ENCODE data around the gene UBAC2.
"Not testable (repeated sequence)": the region's sequence is repeated elsewhere in the genome, so short reads cannot be mapped to it uniquely, and the experiment has no call there.

The UBAC2 gene

GRCh38 chr13:99196466-99197116 is 4.1 kb upstream of the UBAC2 start:
- Mint-ChIP-seq H3K27me3 (no peaks in the 10 kb centered on the region), H3K36me3 (peaks cover 8% of the 10 kb centered on the region), H3K4me1 (peaks cover 29% of the 10 kb centered on the region), H3K9me3 (no peaks in the 10 kb centered on the region), H3K27ac (no peak overlapping the region), H3K4me3 (no peak overlapping the region)
- DNase-seq, result no peak
- CTCF ChIA-PET, result interaction anchor here (0.9 to 3.9 kb wide), 11 partner anchors 15 to 73 kb away, joined by 3 to 35 read pairs (median 4); no protein-coding TSS in a partner anchor

GRCh38 chr13:99197117-99197651 is 3.5 kb upstream of the UBAC2 start:
- peaks cover 10% of the 10 kb centered on the region for H3K36me3 Mint-ChIP-seq
- no peak for DNase-seq
- peaks cover 26% of the 10 kb centered on the region for H3K4me1 Mint-ChIP-seq
- no peak overlapping the region for H3K27ac Mint-ChIP-seq
- no peaks in the 10 kb centered on the region for H3K9me3 Mint-ChIP-seq
- H3K27me3 Mint-ChIP-seq, result no peaks in the 10 kb centered on the region
- CTCF ChIA-PET, result interaction anchor here (0.9 to 3.9 kb wide), 11 partner anchors 15 to 72 kb away, joined by 3 to 35 read pairs (median 4); no protein-coding TSS in a partner anchor
- H3K4me3 Mint-ChIP-seq, result no peak overlapping the region

- peaks cover 25% of the 10 kb centered on the region for H3K36me3 Mint-ChIP-seq
- no peaks in the 10 kb centered on the region for H3K9me3 Mint-ChIP-seq
- no peak for DNase-seq
- peaks cover 50% of the 10 kb centered on the region for H3K4me1 Mint-ChIP-seq
- CTCF ChIA-PET, result interaction anchor here (0.7 to 4.2 kb wide), 10 partner anchors 16 to 235 kb away, joined by 3 to 27 read pairs (median 7); no protein-coding TSS in a partner anchor
- H3K27me3 Mint-ChIP-seq, result no peaks in the 10 kb centered on the region
- peak overlapping the region; percentile 87 for H3K27ac Mint-ChIP-seq
- peak overlapping the region; percentile 81 for H3K4me3 Mint-ChIP-seq
Observed at GRCh38 chr13:99199541-99200431, 868 bp upstream of the UBAC2 start.

- peaks cover 57% of the 10 kb centered on the region for H3K36me3 Mint-ChIP-seq
- peak overlapping the region; percentile 91 for H3K27ac Mint-ChIP-seq
- H3K4me3 Mint-ChIP-seq, result peak overlapping the region; percentile 67
- CTCF ChIA-PET, result interaction anchor here (0.9 to 2.1 kb wide), 8 partner anchors 11 to 66 kb away, joined by 4 to 9 read pairs (median 6); partner anchors contain the start of gene GPR18
- DNase-seq, result no peak
- H3K9me3 Mint-ChIP-seq, result no peaks in the 10 kb centered on the region
- peaks cover 74% of the 10 kb centered on the region for H3K4me1 Mint-ChIP-seq
- peaks cover 8% of the 10 kb centered on the region for H3K27me3 Mint-ChIP-seq
Observed at GRCh38 chr13:99203601-99204579, 3.2 kb downstream of the UBAC2 start.

GRCh38 chr13:99205621-99206220 is 5.1 kb downstream of the UBAC2 start:
- Mint-ChIP-seq H3K4me3 (peak overlapping the region; percentile 67), H3K36me3 (peaks cover 65% of the 10 kb centered on the region), H3K27ac (peak overlapping the region; percentile 91)

GRCh38 chr13:99206226-99206625 is 5.6 kb downstream of the UBAC2 start:
- H3K4me3 Mint-ChIP-seq, result no peak overlapping the region

More at GRCh38 chr13:99205621-99206220, 5.1 kb downstream of the UBAC2 start:
- CTCF ChIA-PET, result interaction anchor here (1.0 to 2.1 kb wide), 5 partner anchors 9 to 65 kb away, joined by 3 to 8 read pairs (median 5); no protein-coding TSS in a partner anchor
- Mint-ChIP-seq H3K9me3 (no peaks in the 10 kb centered on the region), H3K27me3 (peaks cover 8% of the 10 kb centered on the region), H3K4me1 (peaks cover 75% of the 10 kb centered on the region)
- DNase-seq, result no peak

GRCh38 chr13:99206873-99207272 is 6.2 kb downstream of the UBAC2 start:
- H3K36me3 Mint-ChIP-seq, result peaks cover 69% of the 10 kb centered on the region
- peaks cover 80% of the 10 kb centered on the region for H3K4me1 Mint-ChIP-seq
- H3K9me3 Mint-ChIP-seq, result no peaks in the 10 kb centered on the region
- H3K27me3 Mint-ChIP-seq, result peaks cover 8% of the 10 kb centered on the region
- H3K4me3 Mint-ChIP-seq, result no peak overlapping the region
- no peak overlapping the region for H3K27ac Mint-ChIP-seq
- no peak for DNase-seq
- CTCF ChIA-PET, result interaction anchor here (1.7 kb wide), 1 partner anchor 59 kb away, joined by 6 read pairs; no protein-coding TSS in a partner anchor

More at GRCh38 chr13:99206226-99206625, 5.6 kb downstream of the UBAC2 start:
- no peak for DNase-seq
- CTCF ChIA-PET, result interaction anchor here (1.1 to 1.7 kb wide), 2 partner anchors 60 to 62 kb away, joined by 3 to 6 read pairs; no protein-coding TSS in a partner anchor
- Mint-ChIP-seq H3K9me3 (no peaks in the 10 kb centered on the region), H3K27me3 (peaks cover 8% of the 10 kb centered on the region), H3K36me3 (peaks cover 68% of the 10 kb centered on the region), H3K27ac (no peak overlapping the region), H3K4me1 (peaks cover 80% of the 10 kb centered on the region)

GRCh38 chr13:99207511-99207910 is 6.9 kb downstream of the UBAC2 start:
- Mint-ChIP-seq H3K4me1 (peaks cover 80% of the 10 kb centered on the region), H3K9me3 (no peaks in the 10 kb centered on the region), H3K36me3 (peaks cover 68% of the 10 kb centered on the region), H3K27me3 (peaks cover 8% of the 10 kb centered on the region), H3K4me3 (no peak overlapping the region), H3K27ac (no peak overlapping the region)
- no peak for DNase-seq
- CTCF ChIA-PET, result interaction anchor here (1.7 kb wide), 1 partner anchor 59 kb away, joined by 6 read pairs; no protein-coding TSS in a partner anchor

- Mint-ChIP-seq H3K36me3 (peaks cover 66% of the 10 kb centered on the region), H3K27ac (no peak overlapping the region), H3K4me3 (no peak overlapping the region), H3K27me3 (peaks cover 8% of the 10 kb centered on the region), H3K9me3 (no peaks in the 10 kb centered on the region), H3K4me1 (peaks cover 76% of the 10 kb centered on the region)
- CTCF ChIA-PET, result interaction anchor here (0.6 kb wide), 1 partner anchor 229 kb away, joined by 3 read pairs; no protein-coding TSS in a partner anchor
- no peak for DNase-seq
Observed at GRCh38 chr13:99208185-99208584, 7.5 kb downstream of the UBAC2 start.

GRCh38 chr13:99208845-99209527 is 8.3 kb downstream of the UBAC2 start:
- Mint-ChIP-seq H3K9me3 (no peaks in the 10 kb centered on the region), H3K36me3 (peaks cover 64% of the 10 kb centered on the region), H3K27me3 (peaks cover 8% of the 10 kb centered on the region), H3K4me1 (peaks cover 71% of the 10 kb centered on the region), H3K4me3 (no peak overlapping the region), H3K27ac (no peak overlapping the region)
- CTCF ChIA-PET, result interaction anchor here (0.6 to 1.4 kb wide), 2 partner anchors 56 to 228 kb away, joined by 3 to 4 read pairs; no protein-coding TSS in a partner anchor
- DNase-seq, result no peak

GRCh38 chr13:99210627-99211026 is 10.0 kb downstream of the UBAC2 start:
- H3K9me3 Mint-ChIP-seq, H3K27me3 Mint-ChIP-seq, H3K4me3 Mint-ChIP-seq, CTCF ChIA-PET, DNase-seq, H3K27ac Mint-ChIP-seq: not testable (repeated sequence)
- peaks cover 71% of the 10 kb centered on the region for H3K4me1 Mint-ChIP-seq
- H3K36me3 Mint-ChIP-seq, result peaks cover 59% of the 10 kb centered on the region

GRCh38 chr13:99211421-99212035 is 10.9 kb downstream of the UBAC2 start:
- H3K36me3 Mint-ChIP-seq, result peaks cover 56% of the 10 kb centered on the region
- H3K9me3 Mint-ChIP-seq, result no peaks in the 10 kb centered on the region
- no peaks in the 10 kb centered on the region for H3K27me3 Mint-ChIP-seq
- DNase-seq, result no peak
- no peak overlapping the region for H3K4me3 Mint-ChIP-seq
- H3K27ac Mint-ChIP-seq, result no peak overlapping the region
- CTCF ChIA-PET, result interaction anchor here (0.7 kb wide), 1 partner anchor 14 kb away, joined by 4 read pairs; no protein-coding TSS in a partner anchor
- peaks cover 69% of the 10 kb centered on the region for H3K4me1 Mint-ChIP-seq

Data from activated naive CD4-positive, alpha-beta T cell treated with anti-CD3 and anti-CD28 coated beads, Interleukin-2, amount 10 ng/mL, durations not matched to agents 7 days and 5 days (primary cell).